HCT116 (cell line): ENCODE results near the gene YY1.

Source experiments
- CEBPB ChIP-seq: IDR thresholded peaks from 2 replicates; pipeline ENCODE4 v1.6.1; 2012; ENCODE audit warnings: low read depth
- EGR1 ChIP-seq: IDR thresholded peaks from 2 replicates; pipeline ENCODE4 v1.6.1; 2012; ENCODE audit warnings: low read depth
- EZH2 ChIP-seq: fragments of 200-600 bp; sonication (generic); IDR thresholded peaks from 2 replicates; pipeline ENCODE4 v1.6.1; 2017; ENCODE audit warnings: antibody characterized with exemption, mixed run types
- POLR2A ChIP-seq: IDR thresholded peaks from 2 replicates; pipeline ENCODE4 v1.7.0; 2011; ENCODE audit warnings: borderline replicate concordance; ENCODE audit not compliant: insufficient read depth, insufficient read length; ENCODE audit errors: extremely low read depth
- POLR2AphosphoS5 ChIP-seq: IDR thresholded peaks from 2 replicates; pipeline ENCODE4 v1.6.1; 2011; ENCODE audit warnings: mild to moderate bottlenecking, low read depth, low read length, moderate library complexity
- RAD21 ChIP-seq: IDR thresholded peaks from 2 replicates; pipeline ENCODE4 v1.6.1; 2012; ENCODE audit warnings: low read depth, mild to moderate bottlenecking
- SIN3A ChIP-seq: IDR thresholded peaks from 2 replicates; pipeline ENCODE4 v1.6.1; 2012; ENCODE audit warnings: low read depth
- ZNF274 ChIP-seq: fragments of 200-500 bp; sonication (Bioruptor generic); IDR thresholded peaks from 2 replicates; pipeline ENCODE4 v1.6.1; 2014; ENCODE audit warnings: mild to moderate bottlenecking, low read depth, low read length, inconsistent platforms
- TF ChIP-seq, protein P1 (sequence below), 3 experiments: fragments of 200-600 bp in 1 of 3; sonication (generic) in 1 of 3; IDR thresholded peaks in 2 of 3; conservative IDR thresholded peaks in 1 of 3; 2 replicates each; pipeline ENCODE4 v1.5.1; 2012 to 2017; ENCODE audit warnings: low read depth in 2 of 3, low read length in 2 of 3, antibody characterized with exemption in 1 of 3, borderline replicate concordance in 1 of 3, control low read depth in 1 of 3, mild to moderate bottlenecking in 1 of 3, mixed read lengths in 1 of 3, mixed run types in 1 of 3, moderate library complexity in 1 of 3; ENCODE audit not compliant: insufficient read depth in 1 of 3
- TF ChIP-seq, protein P2 (sequence below): IDR thresholded peaks from 2 replicates; pipeline ENCODE4 v1.6.1; 2011; ENCODE audit warnings: mild to moderate bottlenecking, low read length, moderate library complexity; ENCODE audit not compliant: insufficient replicate concordance; ENCODE audit errors: extremely low read depth
- TF ChIP-seq, protein P3 (sequence below): IDR thresholded peaks from 2 replicates; pipeline ENCODE4 v1.6.1; 2012
- TF ChIP-seq, protein P4 (sequence below): IDR thresholded peaks from 2 replicates; pipeline ENCODE4 v1.6.1; 2012

DNA sequence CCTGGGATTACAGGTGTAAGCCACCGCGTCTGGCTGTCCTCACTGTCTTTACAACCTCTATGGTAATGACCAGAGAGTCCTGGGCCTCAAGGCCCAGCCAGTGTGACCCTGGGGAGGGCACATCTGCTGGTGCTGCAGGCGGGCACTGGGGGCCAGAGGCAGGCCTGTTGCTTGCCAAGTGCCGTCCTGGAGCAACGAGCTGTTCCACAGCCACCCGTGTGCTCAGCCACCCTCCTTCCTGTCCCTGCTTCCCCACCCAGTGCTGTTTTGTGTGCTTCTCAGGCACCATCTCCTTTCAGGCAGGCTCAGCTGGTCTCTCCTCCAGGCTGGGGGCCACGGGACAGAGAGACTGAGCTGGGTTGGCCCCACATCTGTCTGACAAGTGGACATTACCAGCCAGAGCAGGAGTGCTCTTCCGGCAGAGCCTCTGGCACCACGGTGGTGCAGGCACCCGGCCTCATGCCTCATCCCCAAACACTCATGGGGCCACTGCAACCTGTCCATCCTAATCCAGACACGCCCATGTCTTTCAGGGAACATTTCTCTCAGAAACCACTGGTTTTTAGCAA, 93.2 kb downstream of the YY1 start:
- TF ChIP-seq, protein P1, sequence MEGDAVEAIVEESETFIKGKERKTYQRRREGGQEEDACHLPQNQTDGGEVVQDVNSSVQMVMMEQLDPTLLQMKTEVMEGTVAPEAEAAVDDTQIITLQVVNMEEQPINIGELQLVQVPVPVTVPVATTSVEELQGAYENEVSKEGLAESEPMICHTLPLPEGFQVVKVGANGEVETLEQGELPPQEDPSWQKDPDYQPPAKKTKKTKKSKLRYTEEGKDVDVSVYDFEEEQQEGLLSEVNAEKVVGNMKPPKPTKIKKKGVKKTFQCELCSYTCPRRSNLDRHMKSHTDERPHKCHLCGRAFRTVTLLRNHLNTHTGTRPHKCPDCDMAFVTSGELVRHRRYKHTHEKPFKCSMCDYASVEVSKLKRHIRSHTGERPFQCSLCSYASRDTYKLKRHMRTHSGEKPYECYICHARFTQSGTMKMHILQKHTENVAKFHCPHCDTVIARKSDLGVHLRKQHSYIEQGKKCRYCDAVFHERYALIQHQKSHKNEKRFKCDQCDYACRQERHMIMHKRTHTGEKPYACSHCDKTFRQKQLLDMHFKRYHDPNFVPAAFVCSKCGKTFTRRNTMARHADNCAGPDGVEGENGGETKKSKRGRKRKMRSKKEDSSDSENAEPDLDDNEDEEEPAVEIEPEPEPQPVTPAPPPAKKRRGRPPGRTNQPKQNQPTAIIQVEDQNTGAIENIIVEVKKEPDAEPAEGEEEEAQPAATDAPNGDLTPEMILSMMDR (IDR thresholded peaks at IDR 0.05 in 2 of 3, conservative IDR thresholded peaks at IDR 0.05 in 1 of 3; ENCODE audit: borderline replicate concordance in 1 of 3, insufficient read depth in 1 of 3, low read depth in 2 of 3, low read length in 2 of 3): no peak
- TF ChIP-seq ZNF274 (no peak), EGR1 (no peak), POLR2AphosphoS5 (no peak), POLR2A (no peak), CEBPB (no peak), SIN3A (no peak), RAD21 (no peak), EZH2 (no peak)
- TF ChIP-seq, protein P2, sequence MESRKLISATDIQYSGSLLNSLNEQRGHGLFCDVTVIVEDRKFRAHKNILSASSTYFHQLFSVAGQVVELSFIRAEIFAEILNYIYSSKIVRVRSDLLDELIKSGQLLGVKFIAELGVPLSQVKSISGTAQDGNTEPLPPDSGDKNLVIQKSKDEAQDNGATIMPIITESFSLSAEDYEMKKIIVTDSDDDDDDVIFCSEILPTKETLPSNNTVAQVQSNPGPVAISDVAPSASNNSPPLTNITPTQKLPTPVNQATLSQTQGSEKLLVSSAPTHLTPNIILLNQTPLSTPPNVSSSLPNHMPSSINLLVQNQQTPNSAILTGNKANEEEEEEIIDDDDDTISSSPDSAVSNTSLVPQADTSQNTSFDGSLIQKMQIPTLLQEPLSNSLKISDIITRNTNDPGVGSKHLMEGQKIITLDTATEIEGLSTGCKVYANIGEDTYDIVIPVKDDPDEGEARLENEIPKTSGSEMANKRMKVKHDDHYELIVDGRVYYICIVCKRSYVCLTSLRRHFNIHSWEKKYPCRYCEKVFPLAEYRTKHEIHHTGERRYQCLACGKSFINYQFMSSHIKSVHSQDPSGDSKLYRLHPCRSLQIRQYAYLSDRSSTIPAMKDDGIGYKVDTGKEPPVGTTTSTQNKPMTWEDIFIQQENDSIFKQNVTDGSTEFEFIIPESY: no peak
- TF ChIP-seq, protein P3, sequence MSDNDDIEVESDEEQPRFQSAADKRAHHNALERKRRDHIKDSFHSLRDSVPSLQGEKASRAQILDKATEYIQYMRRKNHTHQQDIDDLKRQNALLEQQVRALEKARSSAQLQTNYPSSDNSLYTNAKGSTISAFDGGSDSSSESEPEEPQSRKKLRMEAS: no peak
- TF ChIP-seq, protein P4, sequence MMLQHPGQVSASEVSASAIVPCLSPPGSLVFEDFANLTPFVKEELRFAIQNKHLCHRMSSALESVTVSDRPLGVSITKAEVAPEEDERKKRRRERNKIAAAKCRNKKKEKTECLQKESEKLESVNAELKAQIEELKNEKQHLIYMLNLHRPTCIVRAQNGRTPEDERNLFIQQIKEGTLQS: no peak
